Astrocyte of the hippocampus (primary cell): ENCODE results near the gene SPEM2.

Source experiments
- DNase-seq: peaks from one replicate; pipeline ENCODE4 v3.0.0; 2011; ENCODE audit warnings: low read depth, low spot score

SPEM2 gene

GRCh38 chr17:7403977-7404736 is 21.3 kb upstream of the SPEM2 start, which contains the start of gene TMEM256:
TMEM256 (minus strand) TSS chr17:7404097; CDS start chr17:7404084, 13 bp downstream.
- DNase-seq = peak; percentile 100

GRCh38 chr17:7404737-7405349 is 20.6 kb upstream of the SPEM2 start:
- no peak for DNase-seq

GRCh38 chr17:7405350-7406234 is 19.8 kb upstream of the SPEM2 start:
- peak; percentile 42 for DNase-seq

- DNase-seq = peak; percentile 27
Observed at GRCh38 chr17:7406235-7406825, 19.1 kb upstream of the SPEM2 start.

- no peak for DNase-seq
Observed at GRCh38 chr17:7407082-7407481, 18.3 kb upstream of the SPEM2 start.

GRCh38 chr17:7407485-7408251 is 17.7 kb upstream of the SPEM2 start, which contains the start of gene NLGN2:
NLGN2 (plus strand) TSS chr17:7407845; CDS start chr17:7408256, 411 bp downstream.
- no peak for DNase-seq

GRCh38 chr17:7408252-7408727 is 17.1 kb upstream of the SPEM2 start:
- no peak for DNase-seq

- no peak for DNase-seq
Observed at GRCh38 chr17:7408863-7409262, 16.6 kb upstream of the SPEM2 start.

GRCh38 chr17:7409716-7410115 is 15.7 kb upstream of the SPEM2 start:
- no peak for DNase-seq

- no peak for DNase-seq
Observed at GRCh38 chr17:7410634-7411426, 14.6 kb upstream of the SPEM2 start.

GRCh38 chr17:7411427-7411750 is 14.0 kb upstream of the SPEM2 start:
- no peak for DNase-seq

GRCh38 chr17:7413346-7413985 is 11.9 kb upstream of the SPEM2 start:
- DNase-seq = no peak

GRCh38 chr17:7414837-7415236 is 10.6 kb upstream of the SPEM2 start:
- DNase-seq = no peak

GRCh38 chr17:7415784-7416183 is 9.6 kb upstream of the SPEM2 start:
- no peak for DNase-seq

- DNase-seq = no peak
Observed at GRCh38 chr17:7416323-7416722, 9.1 kb upstream of the SPEM2 start.

GRCh38 chr17:7417056-7417655 is 8.3 kb upstream of the SPEM2 start:
- DNase-seq = no peak

GRCh38 chr17:7418472-7419152 is 6.8 kb upstream of the SPEM2 start:
- DNase-seq = no peak

- no peak for DNase-seq
Observed at GRCh38 chr17:7419819-7420610, 5.4 kb upstream of the SPEM2 start, which contains the start of gene SPEM1. SPEM1 (plus strand) TSS chr17:7420324; CDS start chr17:7420385, 61 bp downstream.
